Activated CD4-positive, alpha-beta T cell treated with anti-CD3 and anti-CD28 coated beads, Interleukin-2, amount 10 ng/mL, durations not matched to agents 24 days and 14 days (primary cell): ENCODE results near the gene MIB2. TPM values are rescaled to one million over a fixed set of nuclear protein-coding genes. Genes with fewer than 3 reads are reported as not detected.

Source experiments
- DNase-seq: peaks from one replicate; pipeline ENCODE4 v3.0.0; 2022
- H3K27ac Mint-ChIP-seq: one replicate; pipeline ENCODE4 v1.8.0; 2022; ENCODE audit warnings: mild to moderate bottlenecking, mixed read lengths
- H3K27me3 Mint-ChIP-seq: one replicate; pipeline ENCODE4 v1.8.0; 2022; ENCODE audit warnings: mixed read lengths
- H3K36me3 Mint-ChIP-seq: one replicate; pipeline ENCODE4 v1.8.0; 2022; ENCODE audit warnings: low read depth, mild to moderate bottlenecking, mixed read lengths
- H3K4me1 Mint-ChIP-seq: one replicate; pipeline ENCODE4 v1.8.0; 2021; ENCODE audit warnings: mixed read lengths
- H3K4me3 Mint-ChIP-seq: one replicate; pipeline ENCODE4 v1.8.0; 2022; ENCODE audit warnings: mild to moderate bottlenecking, moderate library complexity, mixed read lengths
- H3K9me3 Mint-ChIP-seq: one replicate; pipeline ENCODE4 v1.8.0; 2021; ENCODE audit warnings: mixed read lengths
- intact Hi-C: fragments of 100-400 bp; cut with micrococcal nuclease; formaldehyde crosslinking; loops from one replicate; pipeline ENCODE4 v1.15.1; 2023
- total RNA-seq: library from RNA; stranded (reverse); gene quantifications from 2 replicates; pipeline ENCODE4 v1.2.3, GENCODE V29; 2022

Gene MIB2
- total RNA-seq, 1 donor from 2014 or later: 32.7 TPM

DNA sequence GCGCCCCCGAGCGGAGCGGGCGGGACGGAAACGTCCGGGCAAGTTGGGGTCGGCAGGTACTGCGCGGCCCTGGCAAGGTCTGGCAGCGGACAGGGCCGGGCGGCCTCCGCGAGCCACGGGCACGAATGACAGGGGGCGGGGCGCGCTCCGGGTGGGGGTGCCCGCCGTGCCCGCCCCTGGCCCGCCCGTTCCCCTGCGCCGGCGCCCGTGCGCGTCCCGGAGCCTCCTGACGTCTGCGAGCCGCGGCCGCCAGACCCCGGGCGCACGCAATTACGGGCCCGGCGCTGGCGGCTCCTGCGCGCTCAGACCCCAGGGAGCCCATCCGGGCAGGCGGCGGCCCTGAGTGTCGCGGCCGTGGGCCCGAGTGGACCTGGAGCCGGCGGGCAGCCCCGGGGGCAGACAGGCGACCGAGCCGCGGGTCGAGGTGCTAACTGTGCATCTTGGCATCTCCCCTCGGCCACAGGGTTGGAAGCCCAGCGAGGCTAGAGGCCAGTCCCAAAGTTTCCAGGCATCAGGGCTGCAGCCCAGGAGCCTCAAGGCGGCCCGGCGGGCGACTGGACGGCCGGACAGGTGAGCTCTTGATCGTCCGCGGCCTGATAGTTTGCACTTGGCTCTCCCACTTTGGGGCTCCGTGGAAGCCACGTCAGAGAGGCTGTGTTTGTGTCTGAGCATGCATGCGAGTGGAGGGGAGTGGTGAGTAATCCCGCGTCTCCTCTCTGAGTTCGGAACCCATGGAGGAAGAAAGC is 918 bp downstream of the MIB2 start:
- DNase-seq: peak; percentile 86
- H3K27ac Mint-ChIP-seq: peak overlapping the region; percentile 73

DNA sequence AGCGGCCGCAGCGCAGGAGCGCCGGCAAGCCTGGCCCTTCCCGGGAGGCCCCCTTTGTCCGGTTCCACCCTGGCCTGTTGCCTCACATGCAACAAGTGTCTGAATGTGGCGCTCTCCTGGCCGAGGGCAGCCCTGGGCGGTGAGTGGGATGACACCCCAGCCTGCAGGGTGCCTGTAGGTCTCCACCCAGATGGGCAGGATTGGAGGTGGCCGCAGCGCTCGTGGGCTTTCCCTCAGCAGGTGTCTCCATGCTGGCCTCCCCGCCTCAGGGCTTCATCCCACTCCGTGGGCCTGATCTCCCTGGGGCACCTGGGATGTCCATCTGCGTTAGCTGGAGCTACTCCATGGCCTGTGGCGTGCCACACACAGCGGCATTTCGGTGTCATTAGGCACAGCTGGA is 1.5 kb downstream of the MIB2 start:
- peak overlapping the region; percentile 73 for H3K27ac Mint-ChIP-seq

More for the DNA sequence above, 918 bp downstream of the MIB2 start:
- no peaks in the 10 kb centered on the region for H3K27me3 Mint-ChIP-seq
- H3K4me1 Mint-ChIP-seq: peaks cover 28% of the 10 kb centered on the region
- H3K4me3 Mint-ChIP-seq: peak overlapping the region; percentile 80
- H3K9me3 Mint-ChIP-seq: no peaks in the 10 kb centered on the region
- intact Hi-C loops: no loop called here
- peaks cover 9% of the 10 kb centered on the region for H3K36me3 Mint-ChIP-seq

DNA sequence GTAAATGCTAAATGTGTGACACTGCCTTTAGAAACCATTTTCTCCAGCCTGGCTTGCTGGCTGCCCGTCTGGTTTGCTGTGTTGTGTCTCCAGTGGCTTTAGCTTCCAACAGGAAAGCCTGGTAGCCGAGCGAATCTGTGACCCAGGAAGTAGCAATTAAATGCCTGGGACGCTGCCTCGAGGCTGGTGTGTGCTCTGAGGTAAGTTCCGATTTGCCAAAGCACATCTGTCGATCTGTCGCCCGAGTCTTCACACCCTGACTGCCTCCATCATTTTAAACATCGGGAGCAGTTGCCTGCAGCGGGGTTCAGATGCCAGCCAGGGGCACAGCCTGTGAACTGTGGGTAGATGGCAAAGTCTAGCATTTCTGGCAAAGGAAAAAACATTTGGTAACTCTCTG is 2.2 kb downstream of the MIB2 start:
- Mint-ChIP-seq H3K36me3 (peaks cover 5% of the 10 kb centered on the region), H3K27me3 (no peaks in the 10 kb centered on the region), H3K4me3 (peak overlapping the region; percentile 80), H3K27ac (peak overlapping the region; percentile 41), H3K9me3 (no peaks in the 10 kb centered on the region), H3K4me1 (peaks cover 25% of the 10 kb centered on the region)
- intact Hi-C loops: no loop called here
- no peak for DNase-seq

More for the DNA sequence above, 1.5 kb downstream of the MIB2 start:
- Mint-ChIP-seq H3K4me3 (peak overlapping the region; percentile 80), H3K4me1 (peaks cover 28% of the 10 kb centered on the region), H3K36me3 (peaks cover 9% of the 10 kb centered on the region), H3K27me3 (no peaks in the 10 kb centered on the region), H3K9me3 (no peaks in the 10 kb centered on the region)
- intact Hi-C loops: no loop called here
- DNase-seq: no peak

DNA sequence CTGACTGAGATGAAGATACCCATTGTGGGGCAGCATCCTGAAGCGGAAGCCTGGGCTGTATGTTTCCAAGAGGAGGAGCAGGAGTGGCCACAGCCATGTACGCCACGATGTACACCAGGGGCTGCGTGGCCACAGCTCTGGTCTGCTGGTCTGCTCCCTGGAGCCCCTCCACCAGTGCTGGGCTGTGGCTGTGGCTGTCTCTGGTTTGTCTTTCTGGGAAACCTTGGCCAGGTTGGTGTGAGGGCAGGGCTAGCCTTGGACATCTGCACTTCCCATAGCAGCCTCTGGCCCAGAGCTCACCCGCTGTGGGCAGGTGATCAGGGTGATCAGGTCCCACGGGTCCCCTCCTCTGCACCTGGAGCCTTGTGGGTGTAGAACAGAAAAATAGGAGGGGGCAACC is 2.6 kb downstream of the MIB2 start:
- no peak overlapping the region for H3K4me3 Mint-ChIP-seq
- peaks cover 25% of the 10 kb centered on the region for H3K4me1 Mint-ChIP-seq
- intact Hi-C loops: no loop called here
- no peak for DNase-seq
- peaks cover 5% of the 10 kb centered on the region for H3K36me3 Mint-ChIP-seq
- no peaks in the 10 kb centered on the region for H3K9me3 Mint-ChIP-seq
- H3K27me3 Mint-ChIP-seq: no peaks in the 10 kb centered on the region
- H3K27ac Mint-ChIP-seq: no peak overlapping the region

DNA sequence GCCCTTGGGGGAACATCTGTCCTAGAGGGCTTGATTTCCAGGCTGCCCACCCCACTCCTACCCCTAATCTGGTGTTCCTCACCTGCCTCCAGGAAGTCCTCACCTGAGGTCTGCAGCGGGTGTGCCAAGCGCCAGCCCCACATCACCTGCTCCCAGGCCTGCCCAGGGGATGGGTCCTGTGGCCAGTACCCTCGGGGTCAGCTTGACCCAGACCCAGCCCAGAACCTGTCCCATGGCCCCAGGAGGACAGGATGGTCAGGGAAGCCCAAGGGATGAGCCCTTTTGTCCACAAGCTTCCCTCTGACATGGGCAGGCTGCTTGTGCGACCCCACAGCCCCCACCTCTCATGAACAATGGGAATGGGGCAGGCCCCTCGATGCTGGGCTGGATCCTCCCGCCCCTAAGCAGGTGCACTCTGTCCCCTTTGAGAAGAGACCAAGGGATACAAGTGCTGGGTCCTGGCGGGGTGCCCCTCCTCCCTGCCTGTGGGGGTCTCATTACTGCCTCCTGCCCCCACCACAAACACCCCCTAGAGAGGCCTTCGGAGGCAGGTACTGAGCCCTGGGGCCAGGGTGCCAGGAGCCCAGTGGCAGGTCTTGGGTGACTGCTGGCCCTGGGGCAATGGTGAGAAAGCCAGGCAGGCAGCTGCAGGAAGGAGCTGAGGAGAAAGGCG is 3.2 kb downstream of the MIB2 start:
- no peak for DNase-seq
- peaks cover 4% of the 10 kb centered on the region for H3K36me3 Mint-ChIP-seq
- intact Hi-C loops: no loop called here

DNA sequence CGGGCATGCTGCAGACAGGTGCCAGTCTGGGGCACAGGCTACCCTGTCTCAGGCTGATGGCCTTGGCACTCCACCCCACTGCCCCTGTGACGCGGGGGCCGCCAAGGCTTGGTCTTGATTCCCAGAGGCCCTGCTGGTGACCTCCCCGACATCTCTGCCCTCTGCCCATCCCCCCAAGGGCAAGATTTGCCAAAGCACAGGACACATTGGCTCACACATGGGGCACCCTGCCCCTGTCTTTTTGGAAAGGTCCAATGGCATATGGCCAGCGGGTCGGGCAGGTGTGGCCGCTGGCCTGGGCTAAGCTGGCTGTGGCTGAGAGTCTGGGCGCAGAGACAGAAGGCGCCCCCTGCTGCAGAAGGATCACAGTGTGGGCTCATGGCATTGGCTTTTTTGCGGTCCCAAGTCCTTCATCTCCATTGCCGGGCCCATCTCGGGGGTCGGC is 4.6 kb downstream of the MIB2 start:
- H3K4me3 Mint-ChIP-seq: no peak overlapping the region
- H3K27ac Mint-ChIP-seq: no peak overlapping the region
- intact Hi-C loops: no loop called here

More for the DNA sequence above, 3.2 kb downstream of the MIB2 start:
- Mint-ChIP-seq H3K27ac (no peak overlapping the region), H3K4me1 (peaks cover 24% of the 10 kb centered on the region), H3K4me3 (no peak overlapping the region), H3K9me3 (no peaks in the 10 kb centered on the region), H3K27me3 (no peaks in the 10 kb centered on the region)

DNA sequence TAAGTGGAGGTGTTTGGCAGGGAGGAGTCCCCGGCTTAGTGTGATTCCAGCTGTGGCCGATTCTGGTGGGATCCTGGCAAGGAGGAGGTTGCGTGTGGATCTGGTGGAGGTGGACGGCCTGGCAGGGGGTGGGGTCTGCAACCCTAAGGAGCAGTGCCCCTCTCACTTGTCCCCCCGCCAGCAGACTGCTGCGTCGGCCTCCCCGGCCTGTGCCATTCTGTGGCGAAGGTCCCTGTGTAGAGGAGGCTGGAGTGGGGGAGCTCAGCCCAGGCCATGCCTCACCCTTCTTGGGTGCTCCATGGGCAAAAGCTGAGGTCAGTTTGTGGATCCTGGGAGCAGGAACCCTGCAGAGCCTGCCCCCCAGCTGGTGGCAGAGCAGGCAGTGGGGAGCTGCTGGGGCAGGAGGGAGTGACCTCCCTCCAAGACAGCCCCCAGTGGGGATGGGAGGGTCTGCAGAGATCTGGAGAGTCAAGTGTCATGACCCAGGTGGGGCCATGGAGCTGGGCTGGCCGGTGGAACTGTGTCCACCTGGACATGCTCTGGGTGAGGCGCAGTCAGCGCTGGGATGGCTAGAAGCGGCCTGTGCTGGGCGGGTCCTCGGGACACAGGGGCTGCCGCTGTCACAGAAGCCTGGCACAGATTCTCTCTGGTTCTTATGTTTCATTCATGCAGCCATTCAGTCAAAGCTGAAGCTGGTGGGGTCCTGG is 5.3 kb downstream of the MIB2 start:
- no peaks in the 10 kb centered on the region for H3K36me3 Mint-ChIP-seq
- intact Hi-C loops: no loop called here
- H3K27ac Mint-ChIP-seq: no peak overlapping the region
- no peak for DNase-seq
- no peaks in the 10 kb centered on the region for H3K9me3 Mint-ChIP-seq
- no peaks in the 10 kb centered on the region for H3K27me3 Mint-ChIP-seq
- peaks cover 9% of the 10 kb centered on the region for H3K4me1 Mint-ChIP-seq
- no peak overlapping the region for H3K4me3 Mint-ChIP-seq

More for the DNA sequence above, 4.6 kb downstream of the MIB2 start:
- H3K4me1 Mint-ChIP-seq: peaks cover 10% of the 10 kb centered on the region
- H3K36me3 Mint-ChIP-seq: no peaks in the 10 kb centered on the region
- no peak for DNase-seq
- H3K27me3 Mint-ChIP-seq: no peaks in the 10 kb centered on the region
- H3K9me3 Mint-ChIP-seq: no peaks in the 10 kb centered on the region

DNA sequence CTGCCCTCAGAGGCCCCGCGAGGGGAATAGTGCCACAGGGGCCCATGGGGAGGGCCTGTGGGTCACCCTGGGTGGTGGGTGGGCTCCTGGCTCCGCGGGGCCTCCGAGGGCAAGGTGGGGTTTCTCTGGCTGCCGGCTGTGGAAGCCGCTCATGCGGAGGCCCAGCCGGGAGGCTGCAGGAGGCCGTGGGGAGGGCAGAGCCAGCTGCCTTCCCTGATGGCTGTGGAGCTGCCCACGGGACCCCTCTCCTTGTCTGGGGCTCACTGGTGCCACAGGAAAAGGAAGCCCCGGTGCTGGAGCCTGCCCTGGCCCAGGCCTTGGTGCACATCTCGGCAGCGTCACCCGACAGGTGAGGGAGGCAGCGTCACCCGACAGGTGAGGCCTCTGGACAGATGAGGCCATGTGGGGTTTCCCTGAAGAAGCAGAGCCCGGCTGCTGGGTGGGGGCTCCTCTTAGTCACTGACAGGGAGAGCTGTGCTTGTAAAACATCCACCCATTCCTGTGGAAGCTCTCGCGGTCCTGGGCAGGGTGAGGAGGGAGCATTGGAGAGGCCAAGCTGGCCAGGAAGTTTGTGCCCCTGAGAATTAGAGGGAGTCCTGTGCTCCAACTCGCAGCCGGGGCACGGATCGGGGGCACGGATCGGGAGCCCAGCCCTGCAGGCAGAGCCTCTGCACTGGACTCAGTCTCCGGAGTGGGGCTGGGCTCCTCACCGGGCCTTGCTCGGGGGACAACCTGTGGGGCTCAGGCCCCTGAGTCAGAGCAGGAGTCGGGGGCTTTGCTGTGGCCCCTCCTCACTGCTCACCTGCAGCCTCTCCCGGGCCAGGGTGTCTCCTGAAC is 6.1 kb downstream of the MIB2 start:
- H3K27ac Mint-ChIP-seq: no peak overlapping the region
- intact Hi-C loops: no loop called here
- DNase-seq: no peak
- no peaks in the 10 kb centered on the region for H3K36me3 Mint-ChIP-seq
- no peaks in the 10 kb centered on the region for H3K27me3 Mint-ChIP-seq
- peaks cover 9% of the 10 kb centered on the region for H3K4me1 Mint-ChIP-seq
- H3K4me3 Mint-ChIP-seq: no peak overlapping the region
- no peaks in the 10 kb centered on the region for H3K9me3 Mint-ChIP-seq

DNA sequence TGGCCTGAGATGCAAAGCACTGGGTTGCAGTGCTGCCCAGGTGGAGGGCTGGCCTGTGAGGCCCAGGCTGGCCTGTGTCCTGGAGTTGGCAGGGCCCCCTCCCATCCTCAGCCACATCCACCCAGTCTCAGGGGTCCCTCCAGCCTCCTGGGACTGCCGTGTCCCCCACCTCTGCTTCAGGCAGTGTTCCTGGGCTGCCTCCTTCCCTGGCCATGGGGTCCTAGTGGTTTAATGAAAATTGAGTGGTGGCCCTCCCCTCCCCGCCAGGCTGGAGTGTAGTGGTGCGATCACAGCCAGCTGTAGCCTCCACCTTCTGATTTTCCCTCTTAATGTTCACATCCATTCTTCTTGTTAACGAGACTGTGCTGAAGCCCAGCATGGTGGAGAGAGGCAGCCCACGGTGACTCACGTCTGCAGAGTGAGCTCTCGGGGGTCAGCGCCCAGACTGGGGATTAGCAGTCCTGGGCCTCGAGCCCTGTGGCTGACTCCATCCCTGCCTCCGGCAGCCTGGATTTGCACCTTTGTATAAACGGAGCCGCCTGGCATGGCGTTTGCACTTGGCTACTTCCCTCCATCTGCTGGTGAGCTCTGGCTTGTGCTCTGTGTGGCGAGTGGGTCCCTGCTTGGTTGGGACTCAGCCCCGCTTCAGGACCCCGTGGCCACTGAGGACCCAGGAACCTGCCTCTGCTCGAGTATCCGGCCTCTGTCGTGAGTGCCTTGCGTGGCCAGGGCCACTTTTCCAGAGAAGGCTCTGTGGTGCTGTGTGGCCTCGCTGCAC is 6.9 kb downstream of the MIB2 start:
- Mint-ChIP-seq H3K4me1 (peaks cover 4% of the 10 kb centered on the region), H3K27me3 (no peaks in the 10 kb centered on the region), H3K36me3 (no peaks in the 10 kb centered on the region), H3K4me3 (no peak overlapping the region), H3K27ac (no peak overlapping the region), H3K9me3 (no peaks in the 10 kb centered on the region)
- intact Hi-C loops: no loop called here
- no peak for DNase-seq

DNA sequence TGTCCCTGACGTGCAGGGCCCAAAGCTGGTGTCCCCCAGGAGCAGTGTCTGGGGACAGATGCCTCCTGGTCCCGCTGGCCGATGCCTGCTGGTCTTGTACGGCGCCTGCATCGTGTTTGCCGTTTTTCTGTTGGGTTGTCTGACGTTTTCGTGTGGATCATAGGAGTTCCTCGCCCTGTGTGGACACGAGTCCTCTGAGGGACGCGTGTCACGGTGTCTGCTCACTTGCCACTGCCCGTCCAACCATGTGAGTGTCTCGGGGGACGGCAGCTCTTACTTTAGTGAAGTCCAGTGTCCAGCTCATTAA is 7.4 kb downstream of the MIB2 start:
- no peaks in the 10 kb centered on the region for H3K36me3 Mint-ChIP-seq
- no peaks in the 10 kb centered on the region for H3K27me3 Mint-ChIP-seq
- intact Hi-C loops: no loop called here
- no peak overlapping the region for H3K4me3 Mint-ChIP-seq
- no peaks in the 10 kb centered on the region for H3K9me3 Mint-ChIP-seq
- H3K27ac Mint-ChIP-seq: no peak overlapping the region
- DNase-seq: no peak
- H3K4me1 Mint-ChIP-seq: no peaks in the 10 kb centered on the region

DNA sequence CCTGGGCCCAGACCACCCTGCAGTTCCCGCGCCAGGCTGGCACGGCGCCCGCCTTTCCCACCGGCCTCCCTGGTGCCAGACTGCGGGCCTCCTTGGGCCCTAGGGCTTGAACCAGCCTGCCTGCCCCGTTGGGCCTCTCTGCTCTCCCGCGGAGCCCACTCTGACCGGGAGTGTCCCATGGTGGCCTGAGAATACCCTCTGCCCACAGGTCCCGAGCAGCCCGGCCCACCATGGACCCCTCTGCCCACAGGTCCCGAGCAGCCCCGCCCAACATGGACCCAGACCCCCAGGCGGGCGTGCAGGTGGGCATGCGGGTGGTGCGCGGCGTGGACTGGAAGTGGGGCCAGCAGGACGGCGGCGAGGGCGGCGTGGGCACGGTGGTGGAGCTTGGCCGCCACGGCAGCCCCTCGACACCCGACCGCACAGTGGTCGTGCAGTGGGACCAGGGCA is 7.9 kb downstream of the MIB2 start:
- no peaks in the 10 kb centered on the region for H3K27me3 Mint-ChIP-seq
- H3K4me1 Mint-ChIP-seq: no peaks in the 10 kb centered on the region
- H3K36me3 Mint-ChIP-seq: no peaks in the 10 kb centered on the region
- no peak overlapping the region for H3K4me3 Mint-ChIP-seq
- intact Hi-C loops: no loop called here
- no peak for DNase-seq
- H3K9me3 Mint-ChIP-seq: no peaks in the 10 kb centered on the region
- H3K27ac Mint-ChIP-seq: no peak overlapping the region

DNA sequence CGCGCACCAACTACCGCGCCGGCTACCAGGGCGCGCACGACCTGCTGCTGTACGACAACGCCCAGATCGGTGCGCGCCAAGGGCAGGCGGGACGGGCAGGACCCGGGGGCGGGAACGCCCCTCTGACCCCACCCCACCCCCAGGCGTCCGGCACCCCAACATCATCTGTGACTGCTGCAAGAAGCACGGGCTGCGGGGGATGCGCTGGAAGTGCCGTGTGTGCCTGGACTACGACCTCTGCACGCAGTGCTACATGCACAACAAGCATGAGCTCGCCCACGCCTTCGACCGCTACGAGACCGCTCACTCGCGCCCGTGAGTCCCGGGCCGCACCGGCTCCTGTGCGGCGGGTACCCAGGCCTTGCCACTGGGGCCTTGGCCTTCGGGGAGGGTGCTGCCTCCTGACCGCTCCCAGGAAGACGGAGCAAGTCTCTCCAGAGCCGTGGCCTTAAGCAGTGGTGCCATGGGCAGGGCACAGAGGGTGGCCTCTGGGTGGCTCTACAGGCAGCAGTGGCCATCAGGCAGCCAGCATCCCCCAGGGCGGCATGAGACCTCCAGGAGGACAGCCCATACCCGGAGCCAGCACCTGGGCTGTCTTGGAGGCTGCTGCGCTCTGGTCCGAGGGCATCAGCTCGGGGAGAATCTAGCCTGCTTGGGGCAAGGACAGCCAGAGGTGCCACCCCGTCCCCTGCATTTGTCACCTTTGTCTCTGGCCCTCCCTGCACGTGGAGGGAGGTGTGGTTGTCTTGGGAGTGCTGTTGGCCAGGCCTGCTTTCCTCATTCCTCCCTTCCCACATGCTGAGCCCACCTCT is 8.5 kb downstream of the MIB2 start:
- intact Hi-C loops: no loop called here
- no peaks in the 10 kb centered on the region for H3K4me1 Mint-ChIP-seq
- no peak for DNase-seq
- H3K4me3 Mint-ChIP-seq: no peak overlapping the region
- H3K27me3 Mint-ChIP-seq: no peaks in the 10 kb centered on the region
- no peaks in the 10 kb centered on the region for H3K36me3 Mint-ChIP-seq
- no peak overlapping the region for H3K27ac Mint-ChIP-seq
- H3K9me3 Mint-ChIP-seq: no peaks in the 10 kb centered on the region
